IPS-20b (cell line): ENCODE measurements around the gene LRBA.
A peak's percentile ranks its signal among the peaks of the same experiment; 100 is the strongest.
"Not testable (repeated sequence)": the region's sequence is repeated elsewhere in the genome, so short reads cannot be mapped to it uniquely, and the experiment has no call there.

ENCODE experiments used
- H3K27ac ChIP-seq: one replicate; pipeline ENCODE4 v1.5.1; 2013; ENCODE audit warnings: low read length
- H3K27me3 ChIP-seq: 2 replicates; pipeline ENCODE4 v1.6.1; 2013; ENCODE audit warnings: mild to moderate bottlenecking, low read length, inconsistent platforms; ENCODE audit not compliant: insufficient read depth
- H3K36me3 ChIP-seq: 2 replicates; pipeline ENCODE4 v1.6.1; 2013; ENCODE audit warnings: low read depth, mild to moderate bottlenecking, inconsistent platforms, low read length, moderate library complexity; ENCODE audit not compliant: insufficient read depth
- H3K4me1 ChIP-seq: 2 replicates; pipeline ENCODE4 v1.6.1; 2013; ENCODE audit warnings: mild to moderate bottlenecking, control low read depth, inconsistent platforms, low read length, moderate library complexity; ENCODE audit not compliant: insufficient read depth
- H3K4me3 ChIP-seq: 2 replicates; pipeline ENCODE4 v1.5.1; 2013; ENCODE audit warnings: mild to moderate bottlenecking, low read length, inconsistent platforms
- H3K9ac ChIP-seq: 2 replicates; pipeline ENCODE4 v1.6.1; 2013; ENCODE audit warnings: low read depth, mild to moderate bottlenecking, inconsistent platforms, low read length, moderate library complexity
- H3K9me3 ChIP-seq: 2 replicates; pipeline ENCODE4 v1.6.1; 2013; ENCODE audit warnings: mild to moderate bottlenecking, low read depth, low read length, inconsistent platforms; ENCODE audit not compliant: insufficient read depth

LRBA gene

GRCh38 chr4:151038452-151039157, 23.5 kb upstream of the LRBA start:
- no peak overlapping the region for H3K4me3 ChIP-seq
- no peaks in the 10 kb centered on the region for H3K4me1 ChIP-seq
- H3K9ac ChIP-seq: no peak overlapping the region
- no peaks in the 10 kb centered on the region for H3K9me3 ChIP-seq
- no peaks in the 10 kb centered on the region for H3K27me3 ChIP-seq
- no peak overlapping the region for H3K27ac ChIP-seq
- no peaks in the 10 kb centered on the region for H3K36me3 ChIP-seq

GRCh38 chr4:151035911-151036310, 20.8 kb upstream of the LRBA start:
- Histone ChIP-seq H3K4me1 (no peaks in the 10 kb centered on the region), H3K9me3 (no peaks in the 10 kb centered on the region), H3K27ac (no peak overlapping the region), H3K36me3 (no peaks in the 10 kb centered on the region), H3K27me3 (no peaks in the 10 kb centered on the region), H3K4me3 (no peak overlapping the region), H3K9ac (no peak overlapping the region)

GRCh38 chr4:151035328-151035727, 20.2 kb upstream of the LRBA start:
- H3K36me3 ChIP-seq: no peaks in the 10 kb centered on the region
- H3K27me3 ChIP-seq: no peaks in the 10 kb centered on the region
- H3K9me3 ChIP-seq: no peaks in the 10 kb centered on the region
- H3K27ac ChIP-seq: no peak overlapping the region
- H3K9ac ChIP-seq: no peak overlapping the region
- H3K4me1 ChIP-seq: no peaks in the 10 kb centered on the region
- H3K4me3 ChIP-seq: no peak overlapping the region

GRCh38 chr4:151034829-151035228, 19.7 kb upstream of the LRBA start:
- Histone ChIP-seq H3K27me3 (no peaks in the 10 kb centered on the region), H3K27ac (no peak overlapping the region), H3K4me1 (no peaks in the 10 kb centered on the region), H3K4me3 (no peak overlapping the region), H3K9ac (no peak overlapping the region), H3K9me3 (no peaks in the 10 kb centered on the region), H3K36me3 (no peaks in the 10 kb centered on the region)

- no peaks in the 10 kb centered on the region for H3K9me3 ChIP-seq
- H3K36me3 ChIP-seq: no peaks in the 10 kb centered on the region
- H3K27ac ChIP-seq: no peak overlapping the region
- H3K4me3 ChIP-seq: no peak overlapping the region
- H3K27me3 ChIP-seq: no peaks in the 10 kb centered on the region
- no peaks in the 10 kb centered on the region for H3K4me1 ChIP-seq
- no peak overlapping the region for H3K9ac ChIP-seq
Measured at GRCh38 chr4:151031831-151032605, 16.9 kb upstream of the LRBA start.

- Histone ChIP-seq H3K27me3 (no peaks in the 10 kb centered on the region), H3K9me3 (no peaks in the 10 kb centered on the region), H3K4me3 (no peak overlapping the region), H3K27ac (no peak overlapping the region), H3K36me3 (no peaks in the 10 kb centered on the region), H3K4me1 (no peaks in the 10 kb centered on the region), H3K9ac (no peak overlapping the region)
Measured at GRCh38 chr4:151029537-151029936, 14.5 kb upstream of the LRBA start.

GRCh38 chr4:151029006-151029405, 13.9 kb upstream of the LRBA start:
- not testable (repeated sequence) for H3K9ac ChIP-seq, H3K36me3 ChIP-seq, H3K27ac ChIP-seq, H3K4me1 ChIP-seq, H3K4me3 ChIP-seq, H3K27me3 ChIP-seq, H3K9me3 ChIP-seq

- Histone ChIP-seq H3K9me3 (no peaks in the 10 kb centered on the region), H3K27me3 (no peaks in the 10 kb centered on the region), H3K36me3 (no peaks in the 10 kb centered on the region), H3K9ac (no peak overlapping the region), H3K4me1 (no peaks in the 10 kb centered on the region), H3K27ac (no peak overlapping the region), H3K4me3 (no peak overlapping the region)
Measured at GRCh38 chr4:151025759-151026158, 10.7 kb upstream of the LRBA start.

GRCh38 chr4:151022586-151022985, 7.5 kb upstream of the LRBA start:
- H3K27ac ChIP-seq: no peak overlapping the region
- no peak overlapping the region for H3K4me3 ChIP-seq
- H3K4me1 ChIP-seq: no peaks in the 10 kb centered on the region
- no peaks in the 10 kb centered on the region for H3K36me3 ChIP-seq
- H3K9me3 ChIP-seq: no peaks in the 10 kb centered on the region
- H3K27me3 ChIP-seq: no peaks in the 10 kb centered on the region
- H3K9ac ChIP-seq: no peak overlapping the region

- Histone ChIP-seq H3K27ac (no peak overlapping the region), H3K9ac (no peak overlapping the region), H3K4me1 (no peaks in the 10 kb centered on the region), H3K4me3 (no peak overlapping the region), H3K27me3 (no peaks in the 10 kb centered on the region), H3K9me3 (no peaks in the 10 kb centered on the region), H3K36me3 (no peaks in the 10 kb centered on the region)
Measured at GRCh38 chr4:151021637-151022334, 6.7 kb upstream of the LRBA start.

- Histone ChIP-seq H3K4me1 (no peaks in the 10 kb centered on the region), H3K36me3 (0 out of 2 replicates have a peak, but pooled peaks cover 5% of the 10 kb centered on the region), H3K27me3 (no peaks in the 10 kb centered on the region), H3K27ac (peak overlapping the region; percentile 98), H3K9me3 (no peaks in the 10 kb centered on the region), H3K9ac (peak overlapping the region; percentile 97), H3K4me3 (peak overlapping the region; percentile 99)
Measured at GRCh38 chr4:151015459-151016347, 619 bp upstream of the LRBA start.
